Subcutaneous abdominal adipose tissue (tissue), 5 donors: ENCODE results near the gene KAZN.

Experiments
- H3K27ac ChIP-seq: one replicate; pipeline ENCODE4 v1.7.0; 2013; ENCODE audit warnings: low read depth, mild to moderate bottlenecking, inconsistent platforms, low read length, moderate library complexity
- H3K27me3 ChIP-seq, 5 donors: one replicate each; pipeline ENCODE4 v1.7.0; 2013; ENCODE audit warnings: low read length in 5 of 5, inconsistent platforms in 1 of 5; ENCODE audit not compliant: control insufficient read depth in 5 of 5, insufficient read depth in 4 of 5
- H3K36me3 ChIP-seq, 5 donors: one replicate each; pipeline ENCODE4 v1.7.0; 2013; ENCODE audit warnings: low read length in 5 of 5; ENCODE audit not compliant: control insufficient read depth in 5 of 5, insufficient read depth in 5 of 5
- H3K4me1 ChIP-seq, 5 donors: one replicate each; pipeline ENCODE4 v1.7.0; 2013; ENCODE audit warnings: low read length in 5 of 5, mild to moderate bottlenecking in 3 of 5, moderate library complexity in 1 of 5; ENCODE audit not compliant: control insufficient read depth in 5 of 5, insufficient read depth in 5 of 5
- H3K4me3 ChIP-seq, 5 donors: one replicate each; pipeline ENCODE4 v1.7.0; 2013; ENCODE audit warnings: low read length in 5 of 5, low read depth in 1 of 5
- H3K9ac ChIP-seq, 5 donors: one replicate each; pipeline ENCODE4 v1.7.0; 2013; ENCODE audit warnings: low read length in 5 of 5, mild to moderate bottlenecking in 4 of 5, moderate library complexity in 3 of 5
- H3K9me3 ChIP-seq, 5 donors: one replicate each; pipeline ENCODE4 v1.7.0; 2013; ENCODE audit warnings: low read length in 5 of 5; ENCODE audit not compliant: control insufficient read depth in 5 of 5
- donor health status: healthy.
- donor health status: healthy.
- donor health status: healthy.
- donor health status: healthy.
- donor health status: healthy.

Gene KAZN

DNA sequence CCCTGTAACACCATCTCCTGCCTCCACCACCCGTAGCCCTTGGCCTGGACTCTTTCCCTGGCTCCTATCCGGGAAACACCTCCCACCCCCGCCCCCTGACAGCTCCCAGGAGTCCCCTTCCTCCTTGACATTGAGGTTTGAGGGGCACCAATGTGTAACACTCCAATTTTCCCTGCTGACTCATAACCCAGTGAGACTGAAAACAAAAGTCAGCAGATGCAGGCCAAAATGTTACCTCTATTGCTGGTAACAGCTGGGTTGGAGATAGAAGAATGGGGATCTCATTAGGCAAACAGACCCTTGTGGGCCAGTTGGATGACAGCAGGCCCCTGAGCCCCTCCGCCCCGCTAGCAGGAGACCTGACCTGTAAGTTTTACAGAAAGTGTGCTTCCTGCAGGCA, 237.2 kb downstream of the KAZN start:
- H3K9me3 ChIP-seq: peaks cover 0 to 1% (median under 1%) of the 10 kb centered on the region in 5 donors
- peaks cover 0 to 8% (median 0%) of the 10 kb centered on the region in 5 donors for H3K4me1 ChIP-seq
- no peak overlapping the region for H3K9ac ChIP-seq
- H3K4me3 ChIP-seq: no peak overlapping the region
- no peak overlapping the region for H3K27ac ChIP-seq
- no peaks in the 10 kb centered on the region for H3K36me3 ChIP-seq
- H3K27me3 ChIP-seq: peaks cover 0 to 2% (median 0%) of the 10 kb centered on the region in 5 donors

DNA sequence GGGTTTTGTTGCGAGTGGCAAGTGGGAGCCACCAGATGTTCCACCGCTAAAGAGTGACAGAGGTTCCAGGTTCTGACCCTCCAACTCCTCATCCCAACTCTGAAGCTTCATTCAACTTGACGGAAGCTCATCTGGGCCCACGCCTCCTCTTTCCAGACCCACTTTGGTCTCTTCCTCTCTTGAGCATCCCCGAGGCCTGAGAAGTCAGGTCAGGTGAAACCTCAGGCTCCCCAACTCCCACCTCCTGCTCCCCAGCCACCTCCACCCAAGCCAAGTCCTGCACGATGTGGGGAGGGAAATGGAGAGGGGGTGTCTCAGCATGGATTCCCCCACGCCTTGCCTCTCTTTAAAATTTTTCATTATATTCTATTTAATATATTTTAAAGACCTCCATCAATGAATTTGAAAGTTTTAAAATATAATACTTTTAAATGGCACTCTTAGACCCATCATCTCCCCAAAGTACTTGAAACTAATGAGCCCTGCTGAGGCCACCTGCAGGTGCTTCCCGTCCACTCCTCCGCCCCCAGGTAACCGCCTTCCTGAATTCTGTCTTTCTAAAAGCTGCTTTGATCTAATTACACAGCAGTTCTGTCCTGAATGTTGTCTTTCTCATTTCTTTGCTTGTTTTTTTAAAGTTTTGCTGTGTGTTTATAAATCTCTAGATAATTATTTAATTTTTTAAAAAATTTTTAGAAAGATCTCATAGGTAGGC, 238.1 kb downstream of the KAZN start:
- no peak overlapping the region for H3K9ac ChIP-seq
- H3K4me3 ChIP-seq: no peak overlapping the region
- peaks cover 0 to 8% (median 0%) of the 10 kb centered on the region in 5 donors for H3K4me1 ChIP-seq
- H3K36me3 ChIP-seq: no peaks in the 10 kb centered on the region
- no peak overlapping the region for H3K27ac ChIP-seq
- H3K27me3 ChIP-seq: peaks cover 0 to 2% (median 0%) of the 10 kb centered on the region in 5 donors
- peaks cover 4 to 7% (median 6%) of the 10 kb centered on the region in 5 donors for H3K9me3 ChIP-seq

DNA sequence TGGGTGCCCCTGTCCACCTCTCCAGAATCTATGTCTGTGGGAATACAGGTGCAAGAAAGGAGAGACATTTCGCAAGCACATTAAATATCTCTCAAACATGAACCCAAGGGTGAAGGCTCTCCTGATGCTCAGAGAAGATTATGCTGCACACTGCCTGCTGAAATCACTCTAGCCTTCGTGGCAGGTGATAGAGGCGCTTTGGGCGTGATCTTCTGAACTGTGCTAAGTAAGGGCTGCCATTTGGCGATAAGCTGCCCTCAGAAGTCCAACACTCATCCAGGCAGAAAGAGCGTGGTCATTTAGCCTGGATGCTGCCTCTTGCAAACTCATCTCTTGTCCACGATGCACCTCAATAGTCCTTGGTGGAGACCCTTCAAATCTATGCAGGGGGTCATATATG, 241.9 kb downstream of the KAZN start:
- Histone ChIP-seq H3K9me3 (peaks cover 12 to 29% (median 17%) of the 10 kb centered on the region in 5 donors), H3K4me3 (no peak overlapping the region), H3K27ac (no peak overlapping the region), H3K4me1 (peaks cover 0 to 8% (median 0%) of the 10 kb centered on the region in 5 donors), H3K27me3 (no peaks in the 10 kb centered on the region), H3K36me3 (no peaks in the 10 kb centered on the region), H3K9ac (no peak overlapping the region)

DNA sequence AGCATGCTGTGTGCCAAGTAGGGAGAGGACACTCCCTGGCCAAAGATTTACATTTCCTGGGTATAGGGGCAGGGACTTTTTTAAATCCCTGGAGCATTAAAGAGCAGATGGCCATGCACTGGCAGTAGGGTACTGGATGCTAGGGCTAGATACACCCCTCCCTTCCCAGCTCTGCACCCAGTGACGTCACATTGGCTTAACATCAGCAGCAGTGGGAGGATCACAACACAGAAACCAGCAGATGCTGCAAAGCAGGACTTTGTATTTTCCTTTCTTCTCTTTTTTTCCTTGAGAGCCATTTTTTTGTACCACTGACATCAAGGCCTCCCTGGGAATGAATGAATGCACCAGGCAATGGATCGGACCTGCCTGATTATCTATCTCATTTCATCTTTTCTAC, 243.0 kb downstream of the KAZN start:
- Histone ChIP-seq H3K36me3 (no peaks in the 10 kb centered on the region), H3K27ac (no peak overlapping the region), H3K4me3 (peak overlapping the region in 1 of 5 donors; percentile 10), H3K4me1 (no peaks in the 10 kb centered on the region), H3K27me3 (no peaks in the 10 kb centered on the region), H3K9ac (no peak overlapping the region), H3K9me3 (peaks cover 12 to 29% (median 17%) of the 10 kb centered on the region in 5 donors)

DNA sequence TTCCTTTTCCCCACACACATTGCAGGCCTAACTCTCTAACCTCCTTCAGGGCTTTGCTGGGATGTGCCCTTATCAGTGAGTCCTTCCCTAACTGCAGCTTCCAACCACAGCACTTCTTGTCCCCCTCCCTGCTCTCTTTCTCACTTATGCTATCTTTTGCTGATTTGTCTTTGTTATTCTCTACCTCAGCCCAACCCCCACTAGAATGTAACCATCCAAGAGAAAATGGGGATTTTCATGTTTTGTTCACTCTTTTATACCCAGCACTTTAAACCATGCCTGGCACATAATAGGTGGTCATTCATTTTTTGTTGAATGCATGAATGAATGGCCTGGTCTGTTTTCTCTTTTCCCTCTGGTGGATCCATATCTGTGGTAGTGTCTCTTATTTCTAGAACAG, 243.5 kb downstream of the KAZN start:
- H3K4me1 ChIP-seq: no peaks in the 10 kb centered on the region
- no peaks in the 10 kb centered on the region for H3K27me3 ChIP-seq
- peaks cover 12 to 29% (median 17%) of the 10 kb centered on the region in 5 donors for H3K9me3 ChIP-seq
- no peaks in the 10 kb centered on the region for H3K36me3 ChIP-seq
- H3K9ac ChIP-seq: no peak overlapping the region
- H3K27ac ChIP-seq: no peak overlapping the region
- H3K4me3 ChIP-seq: peak overlapping the region in 1 of 5 donors; percentile 10

DNA sequence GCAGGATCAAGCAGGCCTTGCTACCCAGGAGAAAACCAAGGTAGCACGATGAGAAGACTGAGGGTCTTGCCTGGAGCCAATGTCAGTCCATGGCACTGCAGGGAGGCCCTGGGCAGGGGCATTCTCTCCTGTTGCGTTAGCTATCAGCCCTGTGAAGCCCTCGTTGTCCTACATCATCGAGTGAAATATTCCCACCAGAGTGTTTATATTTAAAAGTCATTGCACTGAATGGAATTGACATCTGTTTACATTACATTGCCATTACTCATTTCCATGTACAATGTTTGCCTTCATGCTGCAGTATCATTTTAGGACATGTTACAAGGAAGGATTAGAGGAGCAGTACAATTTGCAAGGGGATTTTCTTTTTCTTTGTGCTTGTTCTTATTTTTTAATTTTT, 243.9 kb downstream of the KAZN start:
- H3K4me3 ChIP-seq: no peak overlapping the region
- H3K4me1 ChIP-seq: no peaks in the 10 kb centered on the region
- H3K27ac ChIP-seq: no peak overlapping the region
- no peak overlapping the region for H3K9ac ChIP-seq
- H3K9me3 ChIP-seq: peaks cover 12 to 29% (median 17%) of the 10 kb centered on the region in 5 donors
- H3K36me3 ChIP-seq: no peaks in the 10 kb centered on the region
- H3K27me3 ChIP-seq: no peaks in the 10 kb centered on the region

DNA sequence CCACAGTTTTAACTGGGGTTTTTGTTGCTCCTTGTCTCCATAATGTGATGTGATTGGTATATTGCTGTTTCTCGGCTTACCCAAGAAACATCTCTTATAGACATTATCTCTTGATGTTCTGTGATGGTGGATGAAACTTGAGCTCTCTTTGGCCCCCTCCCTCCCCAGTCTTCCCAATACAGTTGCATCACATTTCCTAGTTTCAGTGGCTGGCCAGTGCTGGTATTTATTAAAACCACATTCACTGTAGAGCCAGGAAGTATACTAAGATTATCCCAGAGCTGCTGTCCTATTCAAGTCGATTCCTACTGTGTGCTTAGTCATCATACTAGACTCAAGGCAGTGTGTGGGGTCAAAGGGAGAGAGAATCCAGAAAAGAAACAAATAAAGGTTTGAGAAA, 244.4 kb downstream of the KAZN start:
- Histone ChIP-seq H3K27me3 (no peaks in the 10 kb centered on the region), H3K4me3 (no peak overlapping the region), H3K9me3 (peaks cover 12 to 29% (median 17%) of the 10 kb centered on the region in 5 donors), H3K4me1 (no peaks in the 10 kb centered on the region), H3K27ac (no peak overlapping the region), H3K9ac (no peak overlapping the region), H3K36me3 (no peaks in the 10 kb centered on the region)

DNA sequence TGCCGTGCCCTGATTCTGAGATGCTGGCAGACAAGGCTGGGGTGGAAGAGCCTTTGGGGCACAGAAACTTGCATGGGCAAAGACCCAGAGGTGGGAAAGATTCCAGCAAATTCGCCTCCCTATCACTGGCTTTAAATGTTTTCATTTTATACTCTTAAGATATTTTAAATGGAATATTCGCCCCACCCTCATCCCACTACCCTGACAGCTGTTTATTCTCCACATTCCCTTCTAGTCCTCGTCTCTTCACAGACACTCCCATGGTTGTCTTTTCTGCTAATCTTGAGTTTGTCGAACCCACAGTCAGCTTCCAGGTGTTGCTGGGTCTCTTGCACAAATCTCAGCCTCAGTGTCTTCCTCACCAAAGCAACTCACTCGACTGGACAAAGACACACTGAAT, 245.0 kb downstream of the KAZN start:
- Histone ChIP-seq H3K27ac (no peak overlapping the region), H3K9me3 (peaks cover 12 to 29% (median 17%) of the 10 kb centered on the region in 5 donors), H3K36me3 (no peaks in the 10 kb centered on the region), H3K4me1 (no peaks in the 10 kb centered on the region), H3K4me3 (no peak overlapping the region), H3K27me3 (no peaks in the 10 kb centered on the region), H3K9ac (no peak overlapping the region)

DNA sequence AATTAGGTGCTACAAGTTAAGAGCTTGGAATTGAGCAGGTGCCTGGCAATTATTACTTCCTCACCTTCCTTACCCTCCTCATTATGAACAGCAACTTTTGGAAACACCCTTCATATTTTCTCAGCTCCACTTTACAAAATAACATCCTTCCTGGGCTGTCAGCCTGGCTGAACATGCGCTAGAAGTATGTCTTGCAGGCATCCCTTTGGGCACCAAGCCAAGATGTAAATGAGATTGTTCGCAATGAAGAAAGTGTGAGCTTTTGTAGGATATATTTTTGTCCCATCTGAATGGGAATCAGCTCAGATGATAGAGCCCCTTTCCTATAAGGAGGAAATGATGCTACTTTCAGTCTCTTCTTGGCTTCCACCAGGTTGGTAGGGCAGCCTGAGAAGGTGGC, 245.9 kb downstream of the KAZN start:
- H3K36me3 ChIP-seq: no peaks in the 10 kb centered on the region
- H3K9ac ChIP-seq: no peak overlapping the region
- H3K27ac ChIP-seq: no peak overlapping the region
- H3K27me3 ChIP-seq: no peaks in the 10 kb centered on the region
- H3K4me3 ChIP-seq: no peak overlapping the region
- peaks cover 0 to 4% (median 0%) of the 10 kb centered on the region in 5 donors for H3K4me1 ChIP-seq
- peaks cover 12 to 29% (median 17%) of the 10 kb centered on the region in 5 donors for H3K9me3 ChIP-seq

DNA sequence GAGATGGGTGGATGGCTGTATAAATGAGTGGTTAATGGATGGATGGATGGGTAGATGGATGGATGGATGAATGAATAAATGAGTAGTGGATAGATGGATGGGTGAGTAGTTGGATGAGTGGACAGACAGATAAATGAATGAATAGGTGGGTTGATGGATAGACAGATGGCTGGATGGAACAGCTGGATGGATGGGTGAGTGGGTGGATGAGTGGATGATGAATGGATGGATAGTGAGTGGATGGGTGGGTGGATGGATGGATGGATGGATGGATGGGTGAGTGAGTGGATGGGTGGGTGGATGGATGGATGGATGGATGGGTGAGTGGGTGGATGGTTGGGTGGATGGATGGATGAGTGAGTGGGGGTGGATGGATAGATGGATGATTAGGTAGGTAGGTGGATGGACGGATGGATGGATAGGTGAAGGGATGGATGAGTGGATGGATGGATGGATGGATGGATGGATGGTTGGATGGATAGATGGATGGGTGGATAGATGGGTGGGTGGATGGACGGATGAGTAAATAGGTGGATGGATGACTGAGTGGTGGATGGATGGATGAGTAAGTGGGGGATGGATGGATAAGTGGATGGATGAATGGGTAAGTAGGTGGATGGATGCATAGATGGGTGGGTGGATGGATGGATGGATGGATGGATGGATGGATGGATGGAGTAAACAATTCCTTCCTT, 246.6 kb downstream of the KAZN start:
- Histone ChIP-seq H3K9ac (no peak overlapping the region), H3K4me3 (no peak overlapping the region), H3K4me1 (peaks cover 0 to 4% (median 0%) of the 10 kb centered on the region in 5 donors), H3K9me3 (peaks cover 12 to 29% (median 17%) of the 10 kb centered on the region in 5 donors), H3K36me3 (no peaks in the 10 kb centered on the region), H3K27me3 (no peaks in the 10 kb centered on the region), H3K27ac (no peak overlapping the region)
